ENCODE data around the gene SPAG16.
"Not testable (repeated sequence)": the region's sequence is repeated elsewhere in the genome, so short reads cannot be mapped to it uniquely, and the experiment has no call there.

SPAG16 gene

DNA sequence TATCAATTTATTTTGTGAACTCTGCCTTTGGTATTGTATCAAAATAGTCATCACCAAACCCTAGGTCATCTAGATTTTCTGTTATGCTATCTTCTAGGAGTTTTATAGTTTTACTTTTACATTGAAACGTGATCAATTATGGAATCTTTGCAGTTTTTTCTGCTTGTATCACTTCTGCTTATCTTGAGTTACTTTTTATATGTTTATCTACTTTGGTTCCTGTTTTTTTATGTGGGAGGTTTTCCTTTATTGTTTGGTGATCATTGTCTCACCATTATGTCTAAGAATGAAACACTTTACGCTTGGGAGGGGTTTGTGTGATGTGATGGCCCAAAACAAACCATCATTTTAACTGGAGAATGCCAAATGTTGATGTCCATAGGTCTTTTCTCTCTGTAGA, 261.2 kb downstream of the SPAG16 start:
- DNase-seq (ENCODE audit: low read depth, low spot score) = no peak

DNA sequence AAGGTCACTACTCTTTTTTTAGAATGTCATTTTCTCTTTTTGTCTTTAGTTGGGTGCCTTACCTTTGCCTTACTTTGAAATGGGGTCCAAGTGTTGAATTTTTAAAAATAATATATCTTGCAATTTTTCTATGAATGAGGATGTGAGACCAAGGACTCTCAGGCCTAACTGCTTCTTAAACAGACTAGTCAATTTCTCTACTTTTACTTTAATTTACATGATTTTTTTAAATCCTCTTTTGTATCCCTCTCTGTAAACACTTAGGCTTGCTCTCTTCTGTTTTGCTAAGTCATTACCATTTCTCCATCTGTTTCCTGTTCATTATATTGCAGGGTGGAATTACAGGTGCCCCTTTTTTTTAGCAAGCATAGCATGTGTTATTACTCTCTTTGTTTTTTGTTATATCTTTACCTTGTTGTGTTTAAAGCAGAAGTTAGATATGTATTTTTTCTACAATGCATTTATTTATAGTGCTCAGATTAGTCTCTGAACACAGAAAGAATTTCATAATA, 261.8 kb downstream of the SPAG16 start:
- no peak for DNase-seq (ENCODE audit: low read depth, low spot score)

- no peak for DNase-seq (ENCODE audit: low read depth, low spot score)
These were observed 267.3 kb downstream of the SPAG16 start for GRCh38 chr2:213551526-213551925.

DNA sequence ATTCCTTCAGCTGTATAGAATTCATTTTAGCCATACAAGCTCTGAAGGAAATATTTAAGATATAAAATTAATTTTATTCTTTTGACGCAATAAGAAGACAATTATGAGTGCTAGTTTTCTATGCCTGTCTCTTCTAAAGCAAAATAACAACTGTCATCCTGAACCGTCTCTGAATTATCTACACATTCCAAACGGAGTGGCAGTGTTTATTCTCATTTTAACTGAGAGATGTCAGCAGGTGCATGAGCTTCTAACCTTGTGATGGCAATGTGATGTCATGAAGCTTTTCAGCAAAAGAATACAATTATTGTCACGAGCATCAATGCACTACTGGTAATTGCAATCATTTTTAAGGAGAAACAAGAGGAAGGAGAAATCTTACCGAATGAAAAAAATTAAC, 274.8 kb downstream of the SPAG16 start:
- DNase-seq (ENCODE audit: low read depth, low spot score) = no peak

DNA sequence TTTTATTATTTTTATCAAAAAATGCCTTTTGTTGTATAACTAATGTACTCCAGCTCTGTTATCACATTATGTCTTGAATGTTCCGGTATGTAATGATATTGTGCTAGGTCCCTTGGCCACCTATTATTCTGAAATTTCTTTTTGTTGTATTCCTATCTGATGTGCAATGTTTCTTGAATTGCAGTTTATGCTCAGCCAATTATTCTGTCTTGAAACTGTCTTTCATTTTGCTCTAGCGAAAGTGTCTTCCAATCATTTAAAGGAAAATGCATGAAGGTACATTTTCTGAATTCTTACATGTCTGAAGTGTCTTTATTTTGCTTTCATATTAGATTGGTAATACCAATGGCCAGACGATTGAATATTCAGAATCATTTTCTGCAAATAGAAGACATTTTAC, 277.5 kb downstream of the SPAG16 start:
- DNase-seq (ENCODE audit: low read depth, low spot score) = no peak

DNA sequence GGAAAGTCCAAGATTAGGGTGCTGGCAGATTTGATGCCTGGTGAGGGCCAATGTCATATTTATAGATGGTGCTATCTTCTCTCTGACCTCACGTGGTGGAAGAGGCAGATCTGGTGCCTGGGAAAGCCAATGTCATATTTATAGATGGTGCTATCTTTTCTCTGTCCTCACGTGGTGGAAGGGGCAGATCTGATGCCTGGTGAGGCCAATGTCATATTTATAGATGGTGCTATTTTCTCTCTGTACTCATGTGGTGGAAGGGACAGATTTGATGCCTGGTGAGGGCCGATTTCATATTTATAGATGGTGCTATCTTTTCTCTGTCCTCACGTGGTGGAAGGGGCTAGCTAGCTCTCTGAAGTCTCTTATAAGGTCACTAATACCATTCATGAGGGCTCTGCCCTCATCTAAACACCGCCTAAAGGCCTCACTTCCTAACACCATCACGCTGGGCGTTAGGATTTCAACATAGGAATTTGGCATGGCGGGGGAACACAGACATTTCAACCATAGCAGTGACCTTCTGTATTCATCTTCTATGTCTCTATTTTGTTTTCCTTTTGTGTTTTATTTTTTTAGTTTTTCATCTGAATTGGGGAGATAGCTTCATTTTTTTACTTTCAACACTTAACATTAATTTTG, 278.4 kb downstream of the SPAG16 start:
- DNase-seq (ENCODE audit: low read depth, low spot score) = no peak

DNA sequence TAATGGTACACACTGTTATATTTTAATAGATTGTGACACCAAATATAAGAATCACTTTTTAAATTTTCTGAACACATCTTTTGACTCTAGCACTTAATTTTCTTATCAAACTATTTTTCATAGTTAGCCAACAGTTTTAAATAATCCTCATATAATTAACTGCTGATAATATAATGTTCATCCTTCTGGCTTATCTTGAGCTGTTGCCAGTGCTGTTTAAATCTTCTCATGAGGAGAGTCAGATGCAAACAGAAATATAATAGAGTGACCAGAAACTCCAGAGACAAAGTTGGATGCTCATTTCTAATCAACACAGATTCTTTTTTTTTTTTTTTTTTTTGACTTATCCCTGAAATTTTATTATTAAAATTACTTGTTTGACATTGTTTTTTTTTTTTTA, 282.6 kb downstream of the SPAG16 start:
- no peak for DNase-seq (ENCODE audit: low read depth, low spot score)

GRCh38 chr2:213609570-213610170, 325.4 kb downstream of the SPAG16 start:
- DNase-seq (ENCODE audit: low read depth, low spot score) = no peak

GRCh38 chr2:213627054-213627710, 342.9 kb downstream of the SPAG16 start:
- no peak for DNase-seq (ENCODE audit: low read depth, low spot score)

GRCh38 chr2:213627835-213628460, 343.7 kb downstream of the SPAG16 start:
- no peak for DNase-seq (ENCODE audit: low read depth, low spot score)

DNA sequence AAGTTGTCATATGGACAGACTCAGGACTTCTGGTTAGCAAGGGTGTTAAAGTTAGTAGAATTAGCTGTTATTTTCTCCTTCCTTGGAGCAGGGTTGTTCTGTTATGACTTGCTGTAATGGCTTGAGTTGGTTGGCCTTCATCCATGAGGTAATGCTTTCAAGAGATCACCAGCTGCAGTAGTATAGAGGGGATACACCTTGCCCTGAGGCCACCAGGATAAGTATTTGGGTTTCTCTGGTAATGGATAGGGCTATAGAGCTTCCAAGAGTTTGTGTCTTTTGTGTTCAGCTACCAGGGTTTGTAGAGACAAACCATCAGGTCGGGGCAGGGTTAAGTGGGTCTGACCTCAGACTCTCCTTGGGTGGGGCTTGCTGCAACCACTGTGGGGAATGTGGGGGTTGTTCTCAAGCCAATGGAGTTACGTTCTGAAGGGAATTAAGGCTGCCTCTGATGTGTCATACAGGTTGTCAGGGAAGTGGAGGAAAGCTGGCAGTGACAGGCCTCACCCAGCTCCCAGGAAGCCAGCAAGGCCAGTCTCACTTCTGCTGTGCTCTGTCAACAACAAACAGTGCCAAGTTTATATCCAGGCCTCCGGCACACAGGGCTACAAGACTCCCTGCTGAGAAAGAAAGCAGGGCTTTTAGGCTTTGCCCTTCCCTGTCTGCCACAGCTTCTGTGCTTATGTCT, 356.6 kb downstream of the SPAG16 start:
- DNase-seq (ENCODE audit: low read depth, low spot score) = peak; percentile 31

DNA sequence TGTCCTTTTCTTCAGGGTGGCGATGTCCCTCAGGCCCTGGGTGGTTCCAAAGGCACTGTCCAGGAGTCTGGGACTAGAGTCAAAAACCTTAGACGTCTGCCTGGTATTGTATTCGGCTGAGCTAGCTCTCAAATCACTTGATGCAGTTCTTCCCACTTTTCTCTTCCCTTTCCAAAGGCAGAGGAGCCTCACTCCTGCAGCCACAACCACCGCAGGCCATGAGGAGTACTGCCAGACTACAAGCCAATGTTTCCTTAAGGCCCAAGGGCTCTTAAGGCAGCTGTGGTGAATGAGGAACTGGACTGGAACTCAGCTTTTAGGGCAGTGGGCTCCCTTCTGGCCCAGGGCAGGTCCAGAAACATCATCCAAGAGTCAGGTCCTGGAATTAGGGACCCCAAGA, 360.7 kb downstream of the SPAG16 start:
- peak; percentile 8 for DNase-seq (ENCODE audit: low read depth, low spot score)

- DNase-seq (ENCODE audit: low read depth, low spot score) = no peak
These were observed 364.9 kb downstream of the SPAG16 start for GRCh38 chr2:213649176-213649575.

DNA sequence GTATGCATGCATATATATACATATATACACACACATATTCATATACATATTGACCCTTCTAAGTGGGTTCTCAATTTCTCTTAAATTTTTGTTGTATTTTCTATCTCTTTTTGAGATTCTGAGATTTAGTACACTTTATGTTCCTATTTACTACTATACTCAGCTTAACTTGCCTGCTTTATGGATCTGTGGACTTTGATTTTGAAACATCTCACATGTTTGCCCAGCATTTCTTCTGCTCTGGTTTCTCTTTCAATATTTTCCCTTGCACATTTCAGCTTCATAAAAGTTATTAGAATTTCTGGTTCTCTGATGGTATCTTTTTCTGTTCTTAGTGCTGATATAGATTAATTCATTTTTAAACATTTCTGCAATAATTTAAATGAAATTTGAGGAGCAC, 380.6 kb downstream of the SPAG16 start:
- DNase-seq (ENCODE audit: low read depth, low spot score) = no peak

- no peak for DNase-seq (ENCODE audit: low read depth, low spot score)
These were observed 385.4 kb downstream of the SPAG16 start for GRCh38 chr2:213669657-213670056.

GRCh38 chr2:213678437-213679218, 394.4 kb downstream of the SPAG16 start:
- no peak for DNase-seq (ENCODE audit: low read depth, low spot score)

DNA sequence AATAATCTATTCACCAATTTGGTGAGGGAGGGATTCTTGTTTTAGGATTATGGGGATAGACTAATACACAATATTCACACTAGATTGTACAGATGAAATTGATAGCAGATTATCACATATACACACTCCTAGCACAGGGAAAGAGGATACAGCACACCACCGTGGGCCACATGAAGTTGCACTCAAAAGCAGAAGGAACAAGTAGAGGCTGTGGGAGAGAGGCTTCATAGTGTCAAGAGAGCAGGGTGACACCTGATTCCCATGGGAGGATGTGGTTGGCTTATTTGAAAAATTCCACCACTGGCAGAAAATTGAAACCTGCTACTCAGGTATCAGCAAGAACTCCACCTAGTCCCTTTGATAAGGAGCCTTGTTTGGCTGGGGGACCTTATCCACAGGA, 395.6 kb downstream of the SPAG16 start:
- no peak for DNase-seq (ENCODE audit: low read depth, low spot score)

DNA sequence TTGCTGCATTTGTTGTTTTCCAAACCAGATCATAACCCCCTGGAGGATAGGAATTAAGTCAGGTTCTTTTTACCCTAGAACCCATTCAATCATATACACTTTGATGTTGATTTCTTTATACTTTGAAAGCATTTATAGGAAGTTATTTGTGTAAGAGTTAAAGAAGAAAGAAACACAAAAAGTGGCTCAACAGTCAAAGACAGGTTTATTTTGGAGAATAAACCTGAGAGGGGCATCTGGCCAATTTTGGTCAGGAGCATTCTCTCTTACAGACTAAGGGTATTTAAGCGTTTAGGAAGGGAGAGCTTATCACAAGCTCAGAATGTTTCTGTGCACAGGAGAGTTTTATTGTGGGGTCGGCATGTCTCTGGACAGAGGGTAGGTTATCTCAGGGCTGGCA, 398.0 kb downstream of the SPAG16 start:
- no peak for DNase-seq (ENCODE audit: low read depth, low spot score)

DNA sequence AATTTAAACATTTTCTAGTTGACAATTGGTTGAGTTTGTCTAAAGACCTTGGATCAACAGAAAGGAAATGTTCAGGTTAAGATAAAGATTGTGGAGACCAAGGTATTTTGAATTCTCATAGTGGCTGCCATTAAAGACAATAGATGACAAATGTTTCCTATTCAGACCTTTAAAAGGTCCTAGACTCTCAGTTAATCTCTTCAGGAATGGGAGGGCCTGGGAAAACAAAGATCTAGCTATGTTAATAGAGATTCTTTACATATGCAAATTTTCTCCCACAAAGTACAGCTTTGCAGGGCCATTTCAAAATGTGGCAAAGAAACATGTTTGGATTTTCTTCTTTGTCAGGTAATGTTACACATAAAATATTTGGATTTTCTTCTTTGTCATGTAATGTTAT, 403.9 kb downstream of the SPAG16 start:
- no peak for DNase-seq (ENCODE audit: low read depth, low spot score)

GRCh38 chr2:213688825-213689224, 404.6 kb downstream of the SPAG16 start:
- not testable (repeated sequence) for DNase-seq (ENCODE audit: low read depth, low spot score)

DNA sequence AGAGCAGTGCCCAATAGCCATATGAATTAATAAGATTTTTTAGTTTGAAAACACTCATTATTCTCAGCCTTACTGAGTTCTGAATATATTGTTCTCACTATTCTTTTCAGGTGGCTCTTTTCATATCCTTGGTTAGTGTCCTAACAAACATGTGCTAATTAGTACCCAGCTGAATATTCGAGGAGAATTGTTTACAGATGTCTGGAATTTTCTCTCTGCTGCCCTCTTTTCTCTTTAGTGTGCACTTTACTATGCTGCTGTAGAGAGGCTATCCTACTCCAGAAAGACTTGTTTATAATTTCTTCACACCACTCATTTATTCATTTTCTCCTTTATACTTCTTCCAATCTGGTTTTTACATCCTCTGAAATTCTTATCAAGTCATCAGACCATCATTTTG, 405.3 kb downstream of the SPAG16 start:
- DNase-seq (ENCODE audit: low read depth, low spot score) = no peak

All from ELF-1 (cell line).